ENCODE results near the gene TMEM132E. TPM values are rescaled to one million over a fixed set of nuclear protein-coding genes. Genes with fewer than 3 reads are reported as not detected.

The TMEM132E gene
- total RNA-seq, 1 donor, result under 0.01 TPM

DNA sequence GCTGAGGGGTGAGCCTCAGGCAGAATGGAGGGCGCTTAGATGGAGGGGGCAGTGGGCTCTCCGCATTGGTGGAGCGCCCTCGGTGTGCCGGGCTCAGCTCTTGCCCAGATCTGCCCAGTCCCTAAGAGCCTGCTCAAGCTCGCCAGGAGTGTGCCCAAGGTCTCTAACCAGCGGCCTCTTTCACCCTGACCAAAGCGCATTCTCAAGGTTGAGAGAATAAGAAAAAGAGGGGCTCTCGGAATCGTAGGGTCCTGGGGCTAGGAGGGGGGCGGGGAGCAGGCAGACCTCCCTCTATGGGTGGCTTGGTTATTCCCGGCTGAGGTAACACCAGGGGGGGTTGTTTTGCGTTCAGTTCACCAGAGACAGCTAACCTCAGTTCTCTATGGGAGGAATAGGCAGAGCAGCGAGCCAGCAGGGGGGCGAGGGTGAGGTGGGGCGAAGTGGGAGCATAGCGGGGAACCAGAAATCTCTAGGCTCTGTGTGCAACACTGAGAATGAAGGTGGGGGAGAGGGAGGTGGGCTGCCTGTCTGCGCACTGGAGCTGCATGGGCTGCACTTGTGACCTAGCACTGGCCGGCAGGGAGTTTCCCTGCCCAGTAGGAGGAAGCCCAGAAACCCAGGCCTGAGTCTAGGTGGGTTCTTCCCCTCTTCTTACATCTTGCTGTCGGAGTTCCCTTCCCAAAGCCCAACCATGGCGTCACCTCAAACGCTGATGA, 3.0 kb downstream of the TMEM132E start:
- TF ChIP-seq, protein P1, sequence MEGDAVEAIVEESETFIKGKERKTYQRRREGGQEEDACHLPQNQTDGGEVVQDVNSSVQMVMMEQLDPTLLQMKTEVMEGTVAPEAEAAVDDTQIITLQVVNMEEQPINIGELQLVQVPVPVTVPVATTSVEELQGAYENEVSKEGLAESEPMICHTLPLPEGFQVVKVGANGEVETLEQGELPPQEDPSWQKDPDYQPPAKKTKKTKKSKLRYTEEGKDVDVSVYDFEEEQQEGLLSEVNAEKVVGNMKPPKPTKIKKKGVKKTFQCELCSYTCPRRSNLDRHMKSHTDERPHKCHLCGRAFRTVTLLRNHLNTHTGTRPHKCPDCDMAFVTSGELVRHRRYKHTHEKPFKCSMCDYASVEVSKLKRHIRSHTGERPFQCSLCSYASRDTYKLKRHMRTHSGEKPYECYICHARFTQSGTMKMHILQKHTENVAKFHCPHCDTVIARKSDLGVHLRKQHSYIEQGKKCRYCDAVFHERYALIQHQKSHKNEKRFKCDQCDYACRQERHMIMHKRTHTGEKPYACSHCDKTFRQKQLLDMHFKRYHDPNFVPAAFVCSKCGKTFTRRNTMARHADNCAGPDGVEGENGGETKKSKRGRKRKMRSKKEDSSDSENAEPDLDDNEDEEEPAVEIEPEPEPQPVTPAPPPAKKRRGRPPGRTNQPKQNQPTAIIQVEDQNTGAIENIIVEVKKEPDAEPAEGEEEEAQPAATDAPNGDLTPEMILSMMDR (IDR thresholded peaks at IDR 0.05; ENCODE audit: insufficient read depth, low read length), result no peak
- no peak for DNase-seq (ENCODE audit: low read depth)
- H3K4me3 ChIP-seq (ENCODE audit: low read depth, low read length), result no peak overlapping the region

DNA sequence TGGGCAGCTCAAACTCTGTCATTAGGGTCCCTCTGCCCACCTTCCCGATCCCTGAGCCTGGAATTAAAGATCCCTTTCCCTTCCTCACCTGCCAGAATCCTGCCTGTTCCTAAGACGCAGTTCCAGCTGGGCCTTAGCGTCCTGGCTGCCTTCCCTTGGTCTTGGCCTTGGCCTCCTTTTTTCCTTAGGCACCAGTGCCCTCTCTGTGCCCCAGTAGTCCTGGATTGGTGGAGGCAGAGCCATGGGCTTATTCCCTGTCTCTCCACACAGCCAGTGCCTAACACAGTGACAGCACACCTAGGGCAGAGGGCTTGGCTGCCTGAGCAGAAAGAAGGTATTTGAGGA, 3.5 kb downstream of the TMEM132E start:
- no peak overlapping the region for H3K4me3 ChIP-seq (ENCODE audit: low read depth, low read length)
- DNase-seq (ENCODE audit: low read depth), result no peak
- TF ChIP-seq, protein P1 (IDR thresholded peaks at IDR 0.05; ENCODE audit: insufficient read depth, low read length), result no peak

DNA sequence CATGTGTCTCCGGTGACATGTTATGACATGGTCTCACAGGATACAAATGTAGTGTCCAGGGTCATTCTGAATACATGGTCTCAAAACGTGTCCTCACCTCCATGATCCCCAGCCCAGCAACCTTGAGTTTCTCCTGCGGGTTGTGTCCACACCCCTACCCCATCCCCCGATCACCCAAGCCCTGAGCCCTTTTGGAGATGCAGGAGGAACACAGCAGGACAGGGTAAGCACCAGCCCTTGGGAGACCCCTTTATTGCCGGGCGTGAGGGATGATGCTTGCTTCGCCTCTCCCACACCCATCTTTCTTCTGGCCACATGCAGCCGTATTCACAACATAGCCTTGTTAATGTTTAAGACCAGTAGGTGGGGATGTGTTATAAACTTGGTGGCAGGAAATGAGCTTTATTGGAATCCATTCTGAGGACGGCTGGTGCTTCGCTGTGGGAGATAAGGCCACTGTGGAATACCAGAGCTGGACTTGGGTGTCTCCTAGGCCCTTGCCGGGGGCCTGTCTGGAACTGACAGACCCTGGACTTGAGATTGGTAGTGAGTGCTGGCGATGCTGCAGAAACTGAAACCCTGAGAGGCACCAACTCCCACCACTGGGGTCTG, 5.5 kb downstream of the TMEM132E start:
- H3K4me3 ChIP-seq (ENCODE audit: low read depth, low read length), result no peak overlapping the region
- peak; percentile 9 for DNase-seq (ENCODE audit: low read depth)
- TF ChIP-seq, protein P1 (IDR thresholded peaks at IDR 0.05; ENCODE audit: insufficient read depth, low read length), result no peak

DNA sequence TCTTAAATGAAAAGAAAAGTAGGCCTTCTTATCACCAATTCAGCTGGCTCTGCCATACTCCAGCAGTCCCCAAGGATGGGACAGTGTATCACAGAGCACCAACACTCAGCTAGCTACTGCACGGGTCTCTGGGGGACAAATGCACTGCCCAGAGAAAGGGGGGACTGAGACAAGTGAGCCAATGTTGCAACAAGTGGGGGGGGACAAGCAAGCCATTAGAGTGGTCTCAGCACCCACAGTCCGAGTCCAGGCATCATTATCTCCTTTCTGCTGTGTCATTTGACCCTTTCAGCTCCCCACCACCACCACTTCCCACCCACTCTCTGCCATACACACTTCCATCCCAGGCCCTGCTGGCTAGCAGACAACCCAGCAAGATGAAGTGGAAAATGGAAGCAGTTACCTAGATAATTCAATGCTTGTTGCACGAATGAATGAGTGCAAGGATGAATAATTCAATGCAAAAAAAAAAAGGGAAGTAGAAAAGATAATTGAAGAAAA, 7.0 kb downstream of the TMEM132E start:
- H3K4me3 ChIP-seq (ENCODE audit: low read depth, low read length), result no peak overlapping the region
- TF ChIP-seq, protein P1 (IDR thresholded peaks at IDR 0.05; ENCODE audit: insufficient read depth, low read length), result no peak
- no peak for DNase-seq (ENCODE audit: low read depth)

DNA sequence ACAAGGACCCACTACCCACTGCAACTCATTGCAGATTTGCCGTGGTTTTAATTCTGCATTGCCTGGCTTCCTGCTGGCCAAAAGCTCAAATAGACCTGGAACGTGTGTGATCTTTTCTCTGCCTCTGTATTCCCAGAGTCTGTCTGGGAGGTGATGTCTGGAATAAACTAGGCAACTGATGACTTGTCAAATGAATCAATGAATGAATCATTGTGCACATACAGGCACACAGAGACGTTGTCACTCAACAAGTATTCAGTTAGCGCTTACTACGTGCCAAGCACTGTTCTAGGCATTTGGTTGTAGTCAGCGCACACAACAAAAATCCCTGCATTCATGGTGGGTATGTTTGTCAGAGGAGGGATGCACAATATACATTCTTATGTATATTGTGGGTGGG, 8.9 kb downstream of the TMEM132E start:
- TF ChIP-seq, protein P1 (IDR thresholded peaks at IDR 0.05; ENCODE audit: insufficient read depth, low read length), result no peak
- no peak for DNase-seq (ENCODE audit: low read depth)

DNA sequence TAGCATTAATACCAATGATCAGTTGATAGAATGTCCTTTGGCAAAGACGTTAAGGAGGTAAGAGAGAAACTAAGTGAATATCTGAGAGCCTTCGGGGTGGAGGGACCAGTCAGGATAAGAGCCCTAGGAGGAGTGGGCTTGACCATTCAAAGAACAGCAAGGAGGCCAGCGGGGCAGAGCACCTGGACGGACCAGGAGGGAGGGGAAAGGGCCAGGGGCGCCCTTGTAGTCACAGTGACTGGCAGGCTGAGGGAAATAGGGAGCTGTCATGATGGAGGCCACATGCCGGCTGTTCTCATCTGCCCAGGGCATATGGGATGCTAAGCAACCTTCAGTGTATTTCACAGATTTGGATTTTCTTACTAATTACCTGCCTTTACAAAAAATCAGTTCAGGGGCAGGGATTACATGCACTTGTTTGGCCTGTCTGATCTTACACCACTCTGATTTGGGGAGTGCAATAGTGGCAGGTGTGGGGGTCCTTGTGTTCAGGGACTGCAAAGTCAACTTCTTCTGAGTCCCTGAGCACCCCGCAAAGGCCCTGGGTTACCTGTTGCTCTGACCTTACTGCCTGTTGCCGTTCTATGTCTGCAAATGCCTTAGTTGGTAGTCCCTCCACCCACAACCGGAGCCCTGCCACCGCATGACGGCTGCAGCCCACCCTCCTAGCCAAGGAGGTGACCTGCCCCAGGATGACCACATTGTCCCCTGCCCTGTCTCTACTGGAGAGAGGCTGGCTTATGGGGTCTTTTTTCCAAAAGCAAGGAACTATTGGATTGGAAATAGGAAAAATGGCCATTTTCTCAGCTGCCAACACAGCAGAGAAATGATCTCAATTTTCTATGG, 10.0 kb downstream of the TMEM132E start:
- no peak for DNase-seq (ENCODE audit: low read depth)
- no peak overlapping the region for H3K4me3 ChIP-seq (ENCODE audit: low read depth, low read length)
- TF ChIP-seq, protein P1 (IDR thresholded peaks at IDR 0.05; ENCODE audit: insufficient read depth, low read length), result no peak

More for the DNA sequence above, 8.9 kb downstream of the TMEM132E start:
- H3K4me3 ChIP-seq (ENCODE audit: low read depth, low read length), result no peak overlapping the region
